Common myeloid progenitor, CD34-positive (primary cell): Measurements from ENCODE around the gene MACC1.

Experiments
- CTCF ChIA-PET: fragments of 350-600 bp; sonication (Branson Sonifier 250); formaldehyde crosslinking; loops from one replicate; lab custom pipeline; 2021; ENCODE audit warnings: antibody characterized with exemption; lab: Charles Lee
- POLR2A ChIA-PET: fragments of 350-600 bp; sonication (Branson Sonifier 250); formaldehyde crosslinking; loops from one replicate; lab custom pipeline; 2021; ENCODE audit warnings: antibody characterized with exemption; lab: Charles Lee
- DNase-seq, 3 donors: peaks; one replicate each; pipeline versions ENCODE4 v3.0.0 to v3.0.0-alpha.2; 2013
- H3K27ac ChIP-seq, 2 experiments: 1 replicate in 1 of 2; 2 replicates in 1 of 2; pipeline ENCODE4 v1.7.0; 2013; ENCODE audit warnings: inconsistent platforms in 2 of 2, low read length in 2 of 2, mild to moderate bottlenecking in 2 of 2, low read depth in 1 of 2, moderate library complexity in 1 of 2; ENCODE audit not compliant: severe bottlenecking in 2 of 2, insufficient read depth in 1 of 2, poor library complexity in 1 of 2
- H3K27me3 ChIP-seq, 5 experiments: replicated peaks in 2 of 5; 1 replicate in 3 of 5; 2 replicates in 2 of 5; pipeline versions ENCODE4 v1.6.1 to v1.7.0; 2013; ENCODE audit warnings: low read length in 4 of 5, mild to moderate bottlenecking in 2 of 5, moderate library complexity in 2 of 5, inconsistent platforms in 1 of 5; ENCODE audit not compliant: insufficient read depth in 5 of 5, control insufficient read depth in 4 of 5
- H3K36me3 ChIP-seq, 4 experiments: 1 replicate in 2 of 4; 2 replicates in 2 of 4; pipeline versions ENCODE4 v1.6.1 to v1.7.0; 2013; ENCODE audit warnings: low read length in 3 of 4, control low read depth in 1 of 4, mild to moderate bottlenecking in 1 of 4; ENCODE audit not compliant: control insufficient read depth in 4 of 4, insufficient read depth in 4 of 4
- H3K4me1 ChIP-seq, 4 experiments: 1 replicate in 3 of 4; 2 replicates in 1 of 4; pipeline versions ENCODE4 v1.6.1 to v1.7.1; 2013; ENCODE audit warnings: low read length in 3 of 4, mild to moderate bottlenecking in 3 of 4, control low read depth in 1 of 4, inconsistent platforms in 1 of 4, moderate library complexity in 1 of 4; ENCODE audit not compliant: control insufficient read depth in 4 of 4, insufficient read depth in 4 of 4; ENCODE audit errors: control extremely low read depth in 1 of 4
- H3K4me3 ChIP-seq, 7 experiments: 1 replicate in 4 of 7; 2 replicates in 3 of 7; pipeline versions ENCODE4 v1.5.1 to v1.7.0; 2013; ENCODE audit warnings: mild to moderate bottlenecking in 7 of 7, low read length in 6 of 7, moderate library complexity in 6 of 7, inconsistent platforms in 2 of 7, low read depth in 2 of 7, control low read depth in 1 of 7; ENCODE audit not compliant: insufficient read depth in 4 of 7, control insufficient read depth in 1 of 7; ENCODE audit errors: extremely low read depth in 1 of 7
- H3K9me3 ChIP-seq, 5 experiments: 1 replicate in 4 of 5; 2 replicates in 1 of 5; pipeline versions ENCODE4 v1.6.1 to v1.7.1; 2013; ENCODE audit warnings: low read length in 4 of 5, mild to moderate bottlenecking in 2 of 5, inconsistent platforms in 1 of 5, low read depth in 1 of 5, moderate library complexity in 1 of 5; ENCODE audit not compliant: control insufficient read depth in 4 of 5, insufficient read depth in 2 of 5; ENCODE audit errors: control extremely low read depth in 1 of 5
- WGBS: methylation state at CpG from one replicate; pipeline ENCODE4 v1.1.5; 2013; ENCODE audit not compliant: insufficient coverage; 5-methylcytosine and 5-hydroxymethylcytosine counted together

Gene MACC1

DNA sequence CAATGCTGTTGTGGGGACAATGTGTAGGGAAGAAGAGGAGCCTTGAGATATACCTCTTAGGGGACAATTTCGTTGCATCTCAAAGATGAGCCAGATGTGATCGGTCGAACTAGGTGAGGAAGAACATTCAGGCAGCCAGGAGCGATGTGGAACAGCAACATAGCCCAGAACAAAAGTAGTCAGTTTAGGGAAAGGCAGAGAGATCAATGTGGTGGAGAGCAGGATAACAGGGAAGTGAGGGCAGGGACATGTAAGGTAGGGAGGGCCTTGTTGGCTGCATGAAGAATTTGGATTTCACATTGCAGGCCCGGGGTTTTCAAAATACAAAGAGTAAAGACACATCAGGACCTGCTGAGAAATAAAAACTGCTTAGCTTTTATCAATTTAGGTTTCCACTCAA lies 29.1 kb upstream of the MACC1 start:
- no peaks in the 10 kb centered on the region for H3K9me3 ChIP-seq

DNA sequence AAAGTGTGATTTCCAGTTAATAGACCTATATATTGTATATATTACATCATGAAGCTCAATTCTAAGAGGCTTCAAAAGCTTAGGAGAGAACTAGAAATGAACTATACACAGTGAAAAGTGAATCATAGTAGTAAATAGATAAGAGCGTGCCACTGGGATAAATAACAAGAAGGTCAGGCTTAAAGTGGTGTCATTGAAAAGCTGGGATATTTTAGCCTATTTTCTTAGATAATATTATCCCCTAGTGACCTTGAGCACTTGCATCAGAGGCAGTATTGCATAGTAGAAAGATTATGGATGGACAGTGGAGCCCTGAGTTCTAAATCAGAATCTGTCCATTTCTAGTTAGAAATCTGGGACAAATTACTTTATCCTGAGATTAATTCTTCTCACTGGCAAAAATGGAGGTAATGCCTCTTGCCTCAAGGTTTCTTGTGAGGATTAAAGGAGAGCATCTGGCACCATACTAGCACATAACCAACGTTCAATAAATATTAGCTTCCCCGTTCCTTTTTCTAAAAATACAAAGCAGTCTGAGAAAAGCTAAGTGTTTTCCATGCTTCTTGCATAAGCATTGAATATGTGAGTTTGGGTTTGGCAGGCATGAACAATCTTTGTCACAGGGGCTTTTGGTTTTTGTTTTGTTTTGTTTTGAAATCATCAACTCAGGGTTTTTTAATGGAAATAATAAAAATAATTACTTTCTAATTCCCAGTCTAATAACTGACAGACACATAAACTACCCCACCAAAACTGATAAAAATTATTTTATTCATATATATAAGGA lies 27.3 kb upstream of the MACC1 start:
- Histone ChIP-seq H3K27me3 (no peaks in the 10 kb centered on the region), H3K9me3 (no peaks in the 10 kb centered on the region), H3K4me3 (no peak overlapping the region), H3K4me1 (no peaks in the 10 kb centered on the region), H3K36me3 (no peaks in the 10 kb centered on the region), H3K27ac (no peak overlapping the region)
- POLR2A ChIA-PET: no interaction called here
- DNase-seq: no peak
- CTCF ChIA-PET: interaction anchor here (2.0 kb wide), 1 partner anchor 23 kb away, joined by 4 read pairs; no protein-coding TSS in a partner anchor
- no CpG with 5 or more reads among the region's 3 CpGs for WGBS

More for the DNA sequence above, 29.1 kb upstream of the MACC1 start:
- ChIA-PET CTCF (interaction anchor here (1.3 to 2.0 kb wide), 2 partner anchors 11 to 21 kb away, joined by 3 to 4 read pairs; no protein-coding TSS in a partner anchor), POLR2A (no interaction called here)
- no peaks in the 10 kb centered on the region for H3K27me3 ChIP-seq
- no peaks in the 10 kb centered on the region for H3K36me3 ChIP-seq
- no peak overlapping the region for H3K27ac ChIP-seq
- no peaks in the 10 kb centered on the region for H3K4me1 ChIP-seq
- DNase-seq: no peak
- H3K4me3 ChIP-seq: no peak overlapping the region
- 96% methylated on average over 4 of the region's 5 CpGs for WGBS

DNA sequence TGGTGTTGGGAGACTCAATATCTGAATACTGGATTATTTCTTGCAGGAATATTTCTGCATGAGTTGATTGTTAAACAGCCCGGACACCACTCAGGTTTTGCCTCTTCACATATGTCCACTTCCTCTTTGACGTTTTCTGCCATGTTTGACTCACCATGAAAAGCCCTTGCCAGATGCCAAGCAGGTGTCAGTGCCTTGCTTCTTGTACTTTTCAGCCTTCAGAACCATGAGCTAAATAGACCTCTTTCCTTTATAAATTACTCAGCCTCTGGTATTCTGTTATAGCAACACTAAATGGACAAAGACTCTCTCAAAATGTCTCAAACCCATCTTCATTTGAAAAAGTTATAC lies 24.7 kb upstream of the MACC1 start:
- no peak overlapping the region for H3K4me3 ChIP-seq
- WGBS: 81% methylated on average over 2 of the region's 2 CpGs
- no peaks in the 10 kb centered on the region for H3K27me3 ChIP-seq
- H3K36me3 ChIP-seq: no peaks in the 10 kb centered on the region
- H3K9me3 ChIP-seq: no peaks in the 10 kb centered on the region
- POLR2A ChIA-PET: interaction anchor here (0.6 kb wide), 1 partner anchor 513 kb away, joined by 4 read pairs; no protein-coding TSS in a partner anchor
- CTCF ChIA-PET: interaction anchor here (1.5 kb wide), 1 partner anchor 9 kb away, joined by 3 read pairs; no protein-coding TSS in a partner anchor
- H3K27ac ChIP-seq: no peak overlapping the region
- peaks cover 0 to 8% (median 0%) of the 10 kb centered on the region in 4 experiments for H3K4me1 ChIP-seq
- peak in 1 of 3 donors; percentile 7 for DNase-seq

DNA sequence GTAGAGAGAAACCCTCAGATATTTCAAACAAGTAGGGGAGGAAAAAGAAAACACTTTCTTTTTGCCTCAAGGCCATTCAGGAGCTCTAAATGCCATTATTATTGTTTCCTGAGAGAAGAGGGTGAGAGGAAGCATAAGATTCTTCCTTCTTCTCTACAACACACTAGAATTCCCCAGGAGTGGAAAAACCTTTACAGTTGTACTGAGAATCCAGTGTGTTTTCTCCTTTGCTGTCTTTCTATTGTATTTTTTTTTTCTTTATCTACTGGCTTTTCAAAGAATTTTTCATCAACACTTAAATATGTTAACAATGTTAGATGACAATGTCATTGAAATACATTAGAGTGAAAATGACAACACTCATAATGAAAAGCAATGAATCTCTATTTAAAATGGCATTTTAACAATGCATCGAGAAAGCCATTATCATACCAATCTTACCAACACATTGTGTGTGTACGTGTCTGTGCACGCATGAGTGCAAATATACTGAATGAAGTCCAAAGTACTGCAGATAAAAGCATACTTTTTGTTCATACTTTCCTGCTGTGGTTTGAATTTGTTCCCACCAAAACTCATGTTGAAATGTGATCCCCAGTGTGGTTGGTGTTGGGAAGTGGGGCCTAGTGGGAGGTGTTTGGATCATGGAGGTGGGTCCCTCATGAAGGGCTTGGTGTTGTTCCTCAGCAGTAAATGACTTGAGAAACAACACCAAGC lies 24.2 kb upstream of the MACC1 start:
- CTCF ChIA-PET: interaction anchor here (1.0 to 1.5 kb wide), 2 partner anchors 9 to 60 kb away, joined by 3 read pairs; no protein-coding TSS in a partner anchor
- H3K27me3 ChIP-seq: no peaks in the 10 kb centered on the region
- 100% methylated on average over 3 of the region's 3 CpGs for WGBS
- H3K27ac ChIP-seq: no peak overlapping the region
- no peaks in the 10 kb centered on the region for H3K36me3 ChIP-seq
- no peak for DNase-seq
- no peaks in the 10 kb centered on the region for H3K9me3 ChIP-seq
- no peak overlapping the region for H3K4me3 ChIP-seq
- peaks cover 0 to 8% (median 0%) of the 10 kb centered on the region in 4 experiments for H3K4me1 ChIP-seq
- POLR2A ChIA-PET: interaction anchor here (0.6 kb wide), 1 partner anchor 513 kb away, joined by 4 read pairs; no protein-coding TSS in a partner anchor

DNA sequence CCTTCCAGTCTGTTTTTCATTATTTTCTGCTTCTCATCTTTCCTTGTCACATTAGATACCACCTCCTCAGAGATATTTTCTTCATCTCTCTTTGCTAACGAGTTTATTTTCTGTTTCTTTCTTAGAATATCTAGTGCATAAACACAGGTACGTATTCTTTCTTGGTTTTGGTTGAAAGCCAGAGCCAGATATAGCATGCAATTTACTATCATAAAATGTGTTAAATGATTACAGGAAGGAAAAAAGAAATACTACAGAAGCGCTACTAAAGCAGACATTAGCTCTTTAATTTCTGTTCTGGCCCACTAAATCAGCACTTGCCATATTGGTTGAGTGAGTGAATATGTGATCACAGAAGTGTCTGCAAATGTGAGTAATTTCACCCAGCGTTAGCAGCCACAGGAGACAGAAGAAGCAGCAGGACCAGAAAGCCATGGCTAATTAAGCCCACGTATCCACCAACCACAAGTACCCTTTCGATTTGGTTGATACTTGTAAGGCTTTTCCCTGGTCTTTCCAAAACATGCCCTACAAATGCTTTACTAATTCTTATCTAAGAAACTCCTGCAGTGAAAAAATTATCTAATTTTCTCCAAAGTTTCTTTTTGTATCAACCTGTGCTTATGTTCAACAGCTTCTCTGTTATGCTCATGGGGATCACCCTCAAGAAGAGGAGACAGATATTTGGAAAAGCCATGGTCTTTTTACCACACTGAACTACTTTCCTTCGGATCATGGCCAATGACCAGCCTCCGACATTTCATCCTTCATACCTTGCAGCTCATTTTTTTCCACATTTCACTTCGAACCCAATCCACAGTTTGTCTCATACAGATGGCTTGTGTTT lies 23.1 kb upstream of the MACC1 start:
- ChIA-PET CTCF (interaction anchor here (1.0 kb wide), 1 partner anchor 61 kb away, joined by 3 read pairs; no protein-coding TSS in a partner anchor), POLR2A (no interaction called here)
- H3K4me3 ChIP-seq: no peak overlapping the region
- no peak for DNase-seq
- H3K27ac ChIP-seq: no peak overlapping the region
- peaks cover 0 to 8% (median 0%) of the 10 kb centered on the region in 4 experiments for H3K4me1 ChIP-seq
- H3K27me3 ChIP-seq: no peaks in the 10 kb centered on the region
- H3K36me3 ChIP-seq: no peaks in the 10 kb centered on the region
- no peaks in the 10 kb centered on the region for H3K9me3 ChIP-seq
- WGBS: 94% methylated on average over 5 of the region's 9 CpGs

DNA sequence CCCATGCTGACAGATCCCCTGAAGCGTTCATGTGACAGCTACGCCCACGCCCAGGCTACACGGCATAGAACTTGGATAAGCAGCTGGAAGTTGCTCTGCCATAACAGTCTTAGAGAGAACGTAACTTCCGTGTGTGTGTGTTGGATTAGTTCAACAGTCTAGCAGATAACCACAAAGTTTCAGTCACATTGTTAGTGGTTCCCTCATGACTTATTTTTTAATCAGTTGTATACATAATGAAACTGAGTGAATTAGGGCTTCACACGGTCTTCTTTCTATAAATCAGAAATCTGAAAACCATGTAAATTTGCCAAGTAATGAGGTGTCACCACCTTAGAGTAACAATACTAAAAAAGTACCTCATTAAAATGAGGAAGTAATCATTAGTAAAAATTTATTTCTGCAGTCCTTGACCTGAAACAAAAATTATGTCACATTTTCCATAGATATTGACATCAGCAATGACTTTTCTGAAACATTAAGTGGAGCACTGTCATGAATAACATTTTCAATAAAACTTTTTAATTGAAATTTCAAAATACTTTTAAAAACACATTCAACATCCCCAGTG lies 21.7 kb upstream of the MACC1 start:
- Histone ChIP-seq H3K36me3 (no peaks in the 10 kb centered on the region), H3K27ac (no peak overlapping the region), H3K4me1 (peaks cover 0 to 8% (median 0%) of the 10 kb centered on the region in 4 experiments), H3K9me3 (no peaks in the 10 kb centered on the region), H3K27me3 (no peaks in the 10 kb centered on the region), H3K4me3 (no peak overlapping the region)
- ChIA-PET CTCF (interaction anchor here (1.0 kb wide), 1 partner anchor 18 kb away, joined by 6 read pairs; no protein-coding TSS in a partner anchor), POLR2A (interaction anchor here (0.6 kb wide), 1 partner anchor 50 kb away, joined by 5 read pairs; no protein-coding TSS in a partner anchor)
- DNase-seq: peak in 2 of 3 donors; percentile 82 to 90
- 51% methylated on average over 7 of the region's 7 CpGs for WGBS
